AG10803 (cell line): Measurements from ENCODE around the gene NCOA4.

ENCODE experiments used
- DNase-seq: peaks from one replicate; pipeline ENCODE4 v3.0.0; 2010; ENCODE audit warnings: low read depth
- H3K4me3 ChIP-seq: 2 replicates; pipeline ENCODE4 v1.5.1; 2011; ENCODE audit warnings: mild to moderate bottlenecking, low read length, control low read depth
- CTCF ChIP-seq: conservative IDR thresholded peaks from 2 replicates; pipeline ENCODE4 v1.5.1; 2011; ENCODE audit warnings: mild to moderate bottlenecking, low read length, control low read depth, inconsistent platforms

NCOA4 gene

GRCh38 chr10:46035923-46036849 is 5.8 kb upstream of the NCOA4 start:
- no peak for TF ChIP-seq CTCF
- DNase-seq, result no peak
- H3K4me3 ChIP-seq, result no peak overlapping the region

- H3K4me3 ChIP-seq, result no peak overlapping the region
- no peak for TF ChIP-seq CTCF
- DNase-seq, result peak; percentile 89
Observed at GRCh38 chr10:46033602-46034011, 3.2 kb upstream of the NCOA4 start.

DNA sequence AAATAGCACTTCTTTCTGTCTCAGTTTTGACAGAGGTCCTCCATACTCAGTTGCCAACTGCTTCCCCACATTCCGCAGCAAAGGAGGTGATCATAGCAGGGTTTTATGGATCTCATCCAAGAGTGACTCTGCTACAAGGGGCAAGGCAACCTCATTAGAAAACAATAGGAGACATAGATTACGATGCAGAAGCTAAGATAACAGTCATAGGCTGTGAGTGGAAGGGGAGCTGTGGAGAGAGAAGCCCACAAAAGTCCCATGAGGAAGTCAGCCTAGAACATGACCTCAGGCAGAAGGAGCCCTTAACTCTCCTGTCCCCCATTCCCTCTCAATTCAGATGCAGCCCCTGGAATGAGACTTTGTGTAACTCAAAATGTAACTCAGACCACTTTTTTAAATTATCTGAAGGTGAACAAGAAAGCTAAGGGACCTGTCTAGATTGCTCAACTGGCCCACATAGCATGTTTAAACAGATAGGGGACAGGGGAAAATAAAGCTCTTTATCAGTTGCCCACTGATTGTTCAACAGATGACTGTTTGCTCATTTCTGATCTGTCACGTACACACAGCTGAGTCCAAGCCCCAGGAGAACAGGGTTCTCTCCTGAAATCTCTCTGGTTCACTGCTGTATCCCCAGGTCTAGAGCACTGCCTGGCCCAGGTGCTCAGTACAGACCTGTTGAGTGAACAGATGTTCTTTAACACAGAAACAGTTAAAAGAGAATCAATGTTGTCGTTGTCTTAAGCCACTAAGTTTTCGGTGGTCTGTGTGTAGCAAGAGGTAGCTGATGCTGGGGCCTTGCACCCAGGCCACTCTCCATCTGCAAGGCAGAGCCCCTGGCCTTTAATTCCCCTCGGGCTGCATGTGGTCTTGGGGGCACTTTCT is 1.5 kb upstream of the NCOA4 start:
- no peak for TF ChIP-seq CTCF
- DNase-seq, result no peak
- H3K4me3 ChIP-seq, result no peak overlapping the region

GRCh38 chr10:46029461-46030030 is 877 bp downstream of the NCOA4 start:
- peak; percentile 8 for DNase-seq
- TF ChIP-seq CTCF, result no peak

DNA sequence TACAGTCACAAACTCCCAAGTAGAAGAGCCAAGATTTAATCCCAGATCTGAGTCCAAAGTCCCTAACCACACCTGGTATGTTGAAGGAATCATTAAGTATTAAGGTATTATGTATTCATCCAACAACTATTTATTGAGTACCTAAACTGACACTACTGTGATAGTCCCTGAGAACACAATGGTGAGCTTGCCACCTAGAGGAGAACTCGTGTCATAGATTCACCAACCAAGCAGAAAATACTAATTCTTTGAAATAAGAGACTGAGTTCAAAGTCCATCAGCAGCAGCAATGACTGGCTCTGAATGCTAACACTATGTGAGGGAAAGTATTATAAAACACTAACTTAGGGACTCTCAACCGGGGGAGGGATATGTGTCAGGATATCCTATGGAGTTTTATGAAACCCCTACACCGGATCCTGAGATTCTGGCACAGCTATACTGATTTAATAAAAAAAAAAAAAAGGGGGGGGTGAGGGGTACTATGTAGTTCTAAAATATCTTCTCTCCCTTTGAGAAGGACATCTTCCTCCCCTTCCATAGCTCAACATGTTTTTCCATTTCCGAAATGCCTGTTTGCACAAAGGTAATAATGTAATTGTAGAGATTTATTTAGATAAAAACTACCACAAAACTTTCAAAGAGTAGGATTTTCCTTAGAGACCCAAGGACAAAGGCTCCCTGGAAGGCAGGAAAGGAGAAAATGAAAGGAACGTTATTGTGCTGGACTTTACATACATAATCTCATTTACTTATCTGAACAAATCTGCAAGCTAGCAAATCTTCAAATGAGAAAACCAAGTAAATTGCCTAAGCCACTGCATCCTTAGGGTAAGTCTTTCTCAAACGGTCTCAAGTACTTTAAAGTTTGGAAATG is 1.6 kb downstream of the NCOA4 start:
- DNase-seq, result peak; percentile 73
- H3K4me3 ChIP-seq, result peak overlapping the region; percentile 94
- TF ChIP-seq CTCF, result peak; percentile 83

More at GRCh38 chr10:46029461-46030030, 877 bp downstream of the NCOA4 start:
- H3K4me3 ChIP-seq, result peak overlapping the region; percentile 94

GRCh38 chr10:46026106-46026505 is 4.3 kb downstream of the NCOA4 start:
- TF ChIP-seq CTCF, result no peak
- DNase-seq, result peak; percentile 24
- no peak overlapping the region for H3K4me3 ChIP-seq
